ENCODE data around the gene STARD3NL.
"Not testable (repeated sequence)": the region's sequence is repeated elsewhere in the genome, so short reads cannot be mapped to it uniquely, and the experiment has no call there.

The STARD3NL gene

DNA sequence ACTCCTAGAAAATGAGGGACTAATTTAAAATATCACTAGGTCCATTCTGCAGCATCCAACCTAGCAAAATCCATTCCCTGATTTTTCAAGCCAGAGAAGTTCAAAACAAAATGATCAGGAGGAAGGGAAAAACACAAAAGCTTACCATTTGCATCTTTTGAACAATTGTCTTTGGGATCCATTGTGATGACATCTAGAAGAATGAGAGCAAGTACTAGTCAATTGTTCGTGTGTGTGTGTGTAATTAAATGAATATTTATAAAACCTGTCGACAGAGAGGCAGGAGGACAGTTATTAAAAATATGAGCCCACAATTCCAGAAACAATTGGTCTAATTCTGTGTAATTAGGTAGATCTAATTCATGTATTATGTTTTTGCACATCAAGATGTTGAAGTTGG is 84.0 kb downstream of the STARD3NL start:
- in situ Hi-C loops (cut with MboI; ENCODE audit: low sequenced_read_pairs): not testable (repeated sequence)

DNA sequence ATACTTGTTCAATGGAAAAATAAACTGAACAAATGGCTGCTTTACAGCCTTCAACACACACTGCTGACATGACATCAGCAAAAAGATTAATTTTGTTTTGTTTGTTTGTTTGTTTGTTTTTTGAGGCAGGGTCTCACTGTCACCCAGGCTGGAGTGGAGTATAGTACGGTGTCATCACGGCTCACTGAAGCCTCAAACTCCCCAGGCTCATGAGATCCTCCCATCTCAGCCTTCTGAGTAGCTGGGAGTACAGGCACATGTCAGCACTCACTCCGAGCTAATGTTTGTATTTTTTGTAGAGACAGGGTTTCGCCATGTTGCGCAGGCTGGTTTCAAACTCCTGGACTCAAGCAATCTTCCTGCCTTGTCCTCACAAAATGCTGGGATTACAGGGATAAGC is 84.5 kb downstream of the STARD3NL start:
- in situ Hi-C loops (cut with MboI; ENCODE audit: low sequenced_read_pairs): no loop called here

DNA sequence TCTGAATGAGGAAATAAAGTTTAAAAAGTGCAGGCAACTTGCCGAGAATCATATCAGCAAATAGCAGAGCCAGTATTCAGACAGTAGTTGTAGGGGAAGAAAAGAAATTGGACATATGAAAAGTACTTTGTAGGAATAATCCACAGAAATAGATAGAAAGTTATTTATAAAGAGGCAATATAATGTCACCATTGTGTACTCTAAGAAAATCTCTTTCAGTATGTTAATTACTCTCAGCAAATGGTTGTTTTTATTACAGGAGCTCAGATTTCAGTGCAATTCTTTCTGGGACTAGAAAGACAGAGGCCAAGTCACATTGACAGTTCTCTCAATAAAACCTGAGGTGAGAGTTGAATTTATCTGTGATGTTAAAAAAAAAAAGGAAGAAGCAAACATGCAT is 85.2 kb downstream of the STARD3NL start:
- in situ Hi-C loops (cut with MboI; ENCODE audit: low sequenced_read_pairs): not testable (repeated sequence)

DNA sequence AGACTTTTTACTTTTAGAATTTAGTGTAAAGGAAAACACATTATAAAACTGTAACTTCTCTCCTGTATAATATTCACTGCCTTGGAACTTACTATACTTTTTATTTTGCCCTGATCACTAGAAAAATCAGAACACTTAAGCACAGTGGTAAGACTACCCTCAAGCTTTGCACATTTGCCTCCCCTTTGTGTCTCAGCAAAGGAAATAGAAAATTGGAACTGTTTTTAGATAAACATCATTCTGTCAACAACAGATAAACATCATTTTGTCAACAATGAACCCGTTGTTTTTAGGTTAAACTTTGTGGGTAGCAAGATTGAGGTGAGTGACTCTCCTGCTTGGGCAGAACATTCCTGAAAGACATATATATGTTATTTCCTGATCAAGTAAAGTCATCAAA is 86.6 kb downstream of the STARD3NL start:
- in situ Hi-C loops (cut with MboI; ENCODE audit: low sequenced_read_pairs): not testable (repeated sequence)

DNA sequence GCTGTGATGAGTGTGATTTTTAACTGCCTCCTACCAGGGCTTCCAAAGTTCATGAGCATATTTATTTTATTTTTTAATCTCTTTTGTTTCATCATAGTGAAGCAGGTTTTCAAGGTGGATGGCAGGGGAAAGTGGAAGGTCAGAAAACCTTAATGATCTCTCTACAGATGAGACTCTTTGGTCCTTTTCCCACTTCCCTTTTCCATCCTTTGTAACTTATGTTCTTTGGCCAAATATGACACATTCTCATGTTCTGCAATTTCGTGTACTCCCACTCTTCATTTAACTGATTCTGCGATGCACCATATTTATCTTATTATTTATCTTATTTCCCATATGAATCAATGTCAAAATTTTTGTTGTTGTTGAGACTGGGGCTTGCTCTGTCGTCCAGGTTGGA is 87.9 kb downstream of the STARD3NL start:
- in situ Hi-C loops (cut with MboI; ENCODE audit: low sequenced_read_pairs): not testable (repeated sequence)

DNA sequence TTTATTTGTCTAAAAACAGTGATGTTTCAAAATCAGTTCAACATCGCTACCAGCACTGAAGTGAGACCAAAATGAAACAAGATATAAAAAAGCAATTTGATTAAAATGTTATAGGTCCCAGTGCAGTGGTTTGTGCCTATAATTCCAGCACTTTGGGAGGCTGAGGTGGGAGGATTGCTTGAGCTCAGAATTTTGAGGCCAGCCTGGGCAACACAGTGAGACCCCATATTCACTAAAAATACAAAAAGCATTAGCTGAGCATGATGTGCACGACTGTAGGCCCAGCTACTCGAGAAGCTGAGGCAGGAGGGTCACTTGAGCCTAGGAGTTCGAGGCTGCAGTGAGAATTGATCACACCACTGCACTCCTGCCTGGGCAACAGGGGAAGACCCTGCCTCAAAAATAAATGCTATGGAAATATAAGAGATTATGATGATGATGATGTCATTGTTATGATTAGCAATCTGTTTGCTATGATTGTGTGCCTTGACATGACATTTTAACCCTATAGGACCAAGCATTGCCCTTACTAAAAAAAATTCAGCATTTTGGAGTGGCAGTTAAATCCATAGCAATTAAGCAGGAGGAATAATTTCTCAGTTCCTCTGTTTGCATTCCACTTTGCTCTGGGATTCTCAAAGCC is 91.8 kb downstream of the STARD3NL start:
- in situ Hi-C loops (cut with MboI; ENCODE audit: low sequenced_read_pairs): not testable (repeated sequence)

DNA sequence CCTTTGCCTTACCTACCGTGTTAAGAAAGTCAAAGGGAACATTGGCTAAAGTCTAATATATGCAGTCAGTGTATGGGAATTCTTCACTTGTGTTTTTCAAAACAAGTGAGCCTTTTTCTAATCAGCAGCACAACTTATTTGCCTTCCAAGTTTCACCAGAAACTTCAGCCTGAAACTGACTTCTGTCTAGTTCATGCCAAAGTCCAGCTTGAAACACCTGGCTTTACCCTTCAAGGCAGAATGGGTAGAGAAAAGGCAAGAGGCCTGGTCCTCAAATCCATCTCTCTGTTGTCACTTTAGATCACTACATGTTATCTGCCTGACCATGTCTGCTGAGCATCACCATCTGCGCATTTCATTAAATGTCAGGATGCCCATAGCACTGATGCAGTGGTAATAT is 92.4 kb downstream of the STARD3NL start:
- in situ Hi-C loops (cut with MboI; ENCODE audit: low sequenced_read_pairs): not testable (repeated sequence)

DNA sequence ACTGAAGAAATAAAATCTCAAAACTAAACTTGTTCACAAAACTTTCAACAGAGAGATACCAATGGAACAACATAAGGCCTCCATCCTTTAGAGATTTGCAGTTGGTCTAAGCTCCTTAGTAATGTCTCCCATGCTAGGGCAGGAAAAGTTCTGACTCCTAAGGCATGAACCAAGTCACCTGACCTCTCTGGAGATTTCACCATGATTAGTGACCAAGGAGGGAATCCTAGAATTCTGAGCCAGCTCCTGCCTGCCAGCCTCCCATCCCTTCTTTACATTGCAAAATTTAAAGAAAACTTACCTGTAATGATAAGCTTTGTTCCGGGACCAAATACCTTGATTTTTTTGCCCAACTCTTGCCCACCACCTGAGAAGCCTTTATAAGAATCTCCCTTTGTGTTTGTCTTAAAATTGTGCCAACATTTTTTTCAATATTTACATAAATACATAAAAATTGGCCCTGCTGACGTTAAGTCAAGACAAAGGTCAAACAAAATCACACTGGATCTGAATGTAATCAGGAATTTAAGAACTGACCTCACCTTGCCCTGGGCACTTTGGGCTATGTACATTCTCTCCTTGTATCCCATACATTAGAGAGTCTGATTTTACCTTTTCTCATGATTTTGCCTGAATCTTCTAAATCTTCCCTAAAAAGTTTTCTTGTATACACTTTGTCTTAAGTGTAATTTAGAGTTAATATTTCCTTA is 95.4 kb downstream of the STARD3NL start, which contains the start of gene TARP:
TSS of gene TARP (minus strand) at position 351 of the 710 bp plus-strand sequence.
- in situ Hi-C loops (cut with MboI; ENCODE audit: low sequenced_read_pairs): no loop called here

DNA sequence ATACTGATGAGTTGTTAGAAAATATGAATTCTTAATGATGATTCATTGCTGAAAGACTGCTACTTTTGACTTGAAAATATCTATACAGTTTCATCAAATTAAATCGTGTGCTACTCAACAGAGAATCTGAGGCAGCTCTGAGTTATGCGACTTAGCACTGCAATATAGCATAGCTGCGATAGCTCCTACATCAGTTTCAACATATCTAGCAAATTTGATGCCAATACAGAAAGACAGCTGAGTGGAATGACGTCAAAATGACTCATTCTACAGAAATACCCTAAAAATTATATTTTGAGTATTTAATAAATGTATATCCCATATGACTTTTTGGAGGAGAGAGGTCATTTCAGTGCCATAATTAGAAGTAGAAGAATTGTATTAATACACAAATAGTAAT is 96.4 kb downstream of the STARD3NL start:
- in situ Hi-C loops (cut with MboI; ENCODE audit: low sequenced_read_pairs): no loop called here

DNA sequence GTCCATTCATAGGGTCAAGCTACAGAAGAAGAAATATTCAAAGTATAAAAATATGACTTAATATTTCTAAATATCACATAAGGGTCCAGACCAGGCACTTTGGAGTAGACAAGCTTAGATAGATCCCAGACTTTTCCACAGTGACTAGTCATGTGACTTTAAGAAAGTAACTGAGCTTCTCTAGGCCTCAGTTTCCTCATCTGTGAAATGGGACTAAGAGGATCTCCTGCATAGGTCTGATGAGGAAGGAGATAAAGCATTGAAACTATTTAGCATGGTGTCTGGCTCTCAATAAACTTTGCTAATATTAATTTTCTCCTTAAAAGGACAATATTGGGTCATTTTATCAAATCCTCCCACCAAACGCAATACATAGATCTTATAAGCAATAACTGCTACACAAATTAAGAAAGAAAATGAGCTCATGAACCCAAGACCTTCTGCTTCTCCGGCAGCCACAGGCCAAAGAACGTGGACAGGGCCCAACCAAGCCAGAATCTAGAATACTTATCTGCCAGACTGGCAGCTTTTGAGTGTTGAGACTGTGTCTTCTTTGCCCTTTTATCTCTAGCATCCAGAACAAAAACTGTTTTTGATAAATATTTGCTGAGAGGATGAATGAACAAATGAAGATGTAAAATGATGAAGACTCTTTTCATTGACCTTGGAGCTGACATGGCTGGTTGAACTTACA is 97.0 kb downstream of the STARD3NL start:
- in situ Hi-C loops (cut with MboI; ENCODE audit: low sequenced_read_pairs): no loop called here

DNA sequence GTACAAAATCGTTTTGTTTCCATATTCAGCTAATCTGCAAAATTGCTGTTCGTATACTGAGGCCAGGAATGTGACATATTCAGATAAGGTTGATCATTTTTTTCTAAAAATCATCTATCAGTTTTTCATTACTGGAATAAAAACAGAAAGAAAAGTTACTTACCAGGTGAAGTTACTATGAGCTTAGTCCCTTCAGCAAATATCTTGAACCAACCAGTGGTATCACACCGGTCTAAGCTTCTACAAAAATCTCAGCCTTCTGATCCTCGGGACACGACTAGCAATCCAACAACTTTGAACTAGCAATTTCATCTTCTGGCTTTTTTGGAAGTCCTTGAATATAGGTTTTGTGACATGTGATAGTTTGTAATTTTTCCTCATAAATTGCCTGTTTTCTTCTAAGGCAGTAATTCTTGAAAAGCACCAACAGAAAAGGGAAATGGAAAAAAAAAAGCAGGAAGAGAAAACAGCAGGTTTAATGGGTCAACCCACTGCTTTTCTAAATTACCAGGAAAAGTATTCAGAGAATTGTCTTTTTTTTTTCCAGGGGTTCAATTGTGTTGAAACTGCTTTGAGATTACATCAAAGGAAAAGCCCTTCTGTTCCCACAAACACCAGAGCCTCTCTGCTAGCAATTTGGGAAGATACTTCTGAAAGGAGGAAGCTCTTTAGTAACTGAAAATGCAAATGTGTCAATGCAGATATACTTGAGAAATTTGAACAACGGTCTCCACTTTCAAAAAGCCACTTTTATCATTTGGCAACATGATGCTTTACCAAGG is 98.2 kb downstream of the STARD3NL start:
- in situ Hi-C loops (cut with MboI; ENCODE audit: low sequenced_read_pairs): no loop called here

DNA sequence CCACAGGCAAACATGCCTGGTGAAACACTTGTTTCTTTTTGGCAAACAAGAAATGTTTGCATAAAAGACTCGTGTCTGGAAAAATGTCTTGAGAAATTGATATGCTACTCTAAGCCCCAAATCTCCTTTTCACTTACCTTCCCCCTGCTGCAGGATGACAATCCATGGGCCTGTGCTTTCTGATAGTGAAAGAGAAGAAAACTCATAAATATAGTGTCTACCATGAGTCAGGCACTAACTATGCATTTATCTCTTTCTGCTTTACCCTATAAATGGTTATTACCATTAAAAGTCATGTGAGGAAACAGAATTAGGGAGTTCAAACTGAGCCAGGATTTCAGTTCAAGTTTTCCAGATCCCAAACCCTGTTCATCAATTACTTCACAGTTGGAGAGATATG is 102.0 kb downstream of the STARD3NL start:
- in situ Hi-C loops (cut with MboI; ENCODE audit: low sequenced_read_pairs): no loop called here

Measured in HL-60/S4 treated with retinoic acid at 250 ng/mL for 4 days and 3 days (cell line).